ENCODE results near the gene DIAPH1.

The DIAPH1 gene

GRCh38 chr5:141565826-141566570 is 52.8 kb downstream of the DIAPH1 start:
- DNase-seq (ENCODE audit: low read depth in 1 of 2, low spot score in 1 of 2), result no peak

GRCh38 chr5:141564216-141564692 is 54.5 kb downstream of the DIAPH1 start:
- peak in 1 of 2 donors; percentile 47 for DNase-seq (ENCODE audit: low read depth in 1 of 2, low spot score in 1 of 2)

GRCh38 chr5:141560725-141561483 is 57.9 kb downstream of the DIAPH1 start:
- no peak for DNase-seq (ENCODE audit: low read depth in 1 of 2, low spot score in 1 of 2)

DNA sequence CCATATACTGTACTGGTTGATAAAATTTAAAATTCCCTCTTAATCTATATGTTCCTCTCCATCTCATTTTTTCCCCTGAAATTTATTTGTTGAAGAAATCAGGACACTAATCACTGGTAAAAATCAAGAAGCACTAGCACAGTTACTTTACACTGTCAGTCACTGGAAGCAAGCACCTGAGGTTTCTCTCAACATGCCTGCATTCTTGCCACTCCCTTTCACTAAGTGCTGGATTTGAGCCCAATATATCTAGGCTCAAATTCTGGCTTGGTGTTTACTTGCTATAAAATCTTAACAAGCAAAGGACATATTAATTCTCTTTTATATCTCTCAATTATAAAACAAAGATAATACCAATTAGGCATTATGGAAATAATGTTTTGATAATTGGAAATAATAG is 58.6 kb downstream of the DIAPH1 start:
- no peak for DNase-seq (ENCODE audit: low read depth in 1 of 2, low spot score in 1 of 2)

- DNase-seq (ENCODE audit: low read depth in 1 of 2, low spot score in 1 of 2), result no peak
Measured at GRCh38 chr5:141559461-141559860, 59.3 kb downstream of the DIAPH1 start.

DNA sequence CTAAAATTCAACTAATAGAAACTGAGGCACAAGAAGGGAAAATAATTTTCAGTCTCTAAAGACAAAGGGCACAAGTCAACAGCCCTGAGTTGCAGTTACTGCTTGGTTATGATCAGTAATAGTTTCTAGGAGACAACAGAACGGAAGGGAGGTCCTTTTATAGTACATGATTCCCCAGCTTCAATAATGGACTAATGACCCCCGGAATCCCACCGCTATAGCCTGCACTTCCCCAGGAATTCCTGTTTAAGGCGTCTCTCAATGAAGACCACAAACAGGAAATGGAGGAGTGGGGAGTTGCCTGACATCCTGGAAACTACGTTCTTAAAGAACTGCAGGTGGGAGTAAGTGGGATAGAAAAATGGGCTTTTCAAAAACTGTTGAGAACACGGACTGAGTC is 60.6 kb downstream of the DIAPH1 start:
- no peak for DNase-seq (ENCODE audit: low read depth in 1 of 2, low spot score in 1 of 2)

DNA sequence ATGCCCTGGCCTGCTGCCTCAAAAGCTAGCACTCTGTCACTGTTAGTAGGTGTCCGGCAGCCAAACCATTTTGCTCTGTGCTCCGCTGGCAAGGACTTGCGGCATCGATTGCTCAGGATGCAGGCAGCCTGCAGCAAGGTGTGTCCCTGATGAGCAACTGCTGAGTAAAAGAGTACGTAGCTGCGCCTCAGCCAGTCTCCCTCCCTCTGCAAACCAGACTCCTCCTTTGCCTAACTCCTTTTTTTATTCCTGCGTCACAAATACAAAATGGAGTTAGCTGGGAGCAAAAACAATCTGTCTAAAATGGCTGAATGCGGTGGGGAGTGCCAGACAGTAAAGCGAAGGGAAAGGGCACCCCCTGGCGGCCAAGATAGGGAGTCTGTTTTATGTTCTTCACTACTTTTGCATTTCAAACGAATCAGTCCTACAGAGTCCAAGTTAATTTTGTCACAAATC is 61.1 kb downstream of the DIAPH1 start:
- peak; percentile 61 to 62 for DNase-seq (ENCODE audit: low read depth in 1 of 2, low spot score in 1 of 2)

GRCh38 chr5:141547921-141548320 is 70.9 kb downstream of the DIAPH1 start:
- no peak for DNase-seq (ENCODE audit: low read depth in 1 of 2, low spot score in 1 of 2)

GRCh38 chr5:141547488-141547887 is 71.3 kb downstream of the DIAPH1 start:
- DNase-seq (ENCODE audit: low read depth in 1 of 2, low spot score in 1 of 2), result no peak

DNA sequence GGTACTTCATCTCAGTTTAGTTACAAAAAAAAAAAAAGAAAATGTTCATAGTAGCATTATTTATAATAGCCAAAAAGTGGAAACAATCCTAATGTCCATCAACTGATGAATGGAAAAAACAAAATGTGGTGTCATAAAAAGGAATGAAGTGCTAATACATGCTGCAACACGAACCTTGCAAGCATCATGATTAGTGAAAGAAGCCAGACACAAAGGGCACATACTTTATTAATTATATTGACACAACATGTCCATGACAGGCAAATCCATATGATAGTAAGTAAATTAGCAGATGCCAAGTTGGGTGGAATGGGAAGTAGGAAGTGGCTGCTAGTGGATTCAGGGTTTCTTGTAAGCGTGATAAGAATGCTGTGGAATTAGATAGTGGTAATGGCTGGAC is 75.7 kb downstream of the DIAPH1 start:
- no peak for DNase-seq (ENCODE audit: low read depth in 1 of 2, low spot score in 1 of 2)

DNA sequence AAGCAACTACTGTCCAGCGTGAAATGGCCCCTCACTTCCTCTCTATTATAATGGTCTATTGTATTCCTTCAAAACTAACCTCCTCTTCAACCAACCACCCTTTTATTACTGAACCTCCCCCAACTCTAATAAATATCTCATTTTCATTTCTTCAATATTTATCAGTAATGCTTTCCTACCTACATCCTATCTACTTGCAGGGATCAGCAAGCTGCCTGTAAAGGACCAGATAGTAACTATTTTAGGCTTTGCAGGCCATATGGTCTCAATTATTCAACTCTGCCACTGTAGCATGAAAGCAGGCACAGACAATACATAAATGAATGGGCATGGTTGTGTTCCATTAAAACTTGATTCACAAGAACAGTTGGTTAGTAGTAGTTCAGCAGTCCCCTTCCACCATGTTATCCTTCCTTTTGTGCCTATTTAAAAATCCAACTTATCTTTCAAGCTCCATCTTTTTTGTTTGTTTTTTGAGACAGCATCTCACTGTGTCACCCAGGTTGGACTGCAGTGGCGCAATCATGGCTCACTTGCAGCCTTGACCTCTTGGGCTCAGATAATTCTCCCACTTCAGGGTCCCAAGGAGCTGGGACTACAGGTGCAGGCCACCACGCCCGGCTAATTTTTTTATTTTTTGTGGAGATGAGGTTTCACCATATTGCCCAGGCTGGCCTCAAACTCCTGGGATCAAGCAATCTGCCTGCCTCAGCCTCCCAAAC is 84.1 kb downstream of the DIAPH1 start:
- no peak for DNase-seq (ENCODE audit: low read depth in 1 of 2, low spot score in 1 of 2)

DNA sequence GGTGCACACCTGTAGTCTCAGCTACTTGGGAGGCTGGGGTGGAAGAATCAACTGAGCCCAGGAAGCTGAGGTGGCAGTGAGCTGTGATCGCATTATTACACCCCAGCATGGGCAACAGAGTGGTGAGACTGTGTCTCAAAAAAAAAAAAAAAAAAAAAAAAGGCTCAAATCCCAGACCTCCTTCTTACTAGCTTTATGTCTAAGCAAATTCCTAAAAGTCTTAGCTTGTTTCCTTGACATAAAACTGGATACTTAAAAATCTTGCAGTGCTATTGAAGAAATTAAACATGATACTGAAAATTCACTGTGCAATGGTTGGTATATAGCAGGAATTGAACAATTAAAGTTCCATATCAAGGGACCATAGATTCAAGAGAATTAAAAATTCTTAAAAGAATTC is 84.9 kb downstream of the DIAPH1 start:
- DNase-seq (ENCODE audit: low read depth in 1 of 2, low spot score in 1 of 2), result no peak

DNA sequence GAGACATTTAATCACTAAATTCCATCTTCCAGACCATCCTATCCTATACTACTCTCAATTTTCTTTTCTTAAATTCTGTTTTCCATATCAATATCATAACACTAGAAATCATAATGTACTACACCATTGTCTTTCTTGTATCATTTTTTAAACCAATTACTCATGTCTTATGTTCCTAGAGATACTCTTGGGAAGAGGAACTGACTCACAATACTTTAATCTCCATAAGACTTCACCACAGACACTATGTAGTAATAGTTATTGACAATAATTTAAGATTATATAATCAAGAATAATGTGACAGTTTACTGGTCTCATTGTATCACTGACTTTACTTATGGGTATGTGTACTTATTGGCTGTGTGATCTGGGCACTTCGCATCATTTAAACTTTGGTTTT is 86.1 kb downstream of the DIAPH1 start:
- DNase-seq (ENCODE audit: low read depth in 1 of 2, low spot score in 1 of 2), result no peak

DNA sequence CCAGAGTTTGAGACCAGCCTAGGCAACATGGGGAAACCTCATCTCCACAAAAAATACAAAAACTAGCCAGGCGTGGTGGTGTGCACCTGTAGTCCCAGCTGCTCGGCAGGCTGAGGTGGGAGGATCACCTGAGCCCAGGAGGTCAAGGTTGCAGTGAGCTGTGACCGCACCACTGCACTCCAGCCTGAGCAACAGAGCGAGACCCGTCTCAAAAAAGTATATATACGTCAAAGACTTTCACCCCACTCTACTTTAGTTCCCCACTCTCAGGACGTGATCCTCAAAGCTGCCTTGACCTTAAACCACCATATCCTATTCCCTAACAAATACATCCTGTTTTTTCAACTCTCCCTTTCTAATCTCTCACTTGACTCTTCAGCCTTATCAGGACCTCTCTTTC is 88.9 kb downstream of the DIAPH1 start:
- DNase-seq (ENCODE audit: low read depth in 1 of 2, low spot score in 1 of 2), result no peak

GRCh38 chr5:141529002-141529401 is 89.8 kb downstream of the DIAPH1 start:
- DNase-seq (ENCODE audit: low read depth in 1 of 2, low spot score in 1 of 2), result no peak

DNA sequence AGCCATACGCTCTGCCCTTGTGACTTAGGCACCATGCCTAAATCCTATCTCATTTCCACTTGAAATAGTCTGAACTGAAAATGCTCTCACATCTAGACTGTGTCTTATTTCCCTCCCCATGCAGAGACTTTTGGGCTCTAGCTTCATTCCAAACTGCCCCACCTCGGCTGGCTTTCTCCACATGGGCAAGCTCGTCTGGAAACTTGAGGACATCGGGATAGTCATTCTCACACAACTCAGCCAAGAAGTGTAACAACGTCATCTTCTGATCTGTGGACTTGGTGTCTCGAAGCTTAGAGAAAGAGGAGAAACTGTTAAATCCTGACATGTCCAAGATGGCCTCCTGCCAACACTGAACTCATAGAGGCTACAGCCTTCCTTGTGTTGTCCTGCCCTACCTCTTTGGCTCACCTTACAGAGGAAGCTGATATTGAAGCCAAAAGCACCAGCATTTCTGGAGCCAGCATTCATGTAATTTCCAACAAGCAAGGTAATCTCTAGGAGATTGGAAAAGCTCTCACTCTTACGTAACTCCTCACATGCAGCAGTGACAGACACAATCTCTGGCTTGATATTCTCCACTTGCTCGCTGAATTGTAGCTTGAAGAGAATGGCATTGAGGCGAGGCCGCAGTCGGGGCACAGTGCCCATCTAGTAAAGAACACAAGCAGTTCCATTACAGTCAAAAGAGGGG is 90.4 kb downstream of the DIAPH1 start:
- no peak for DNase-seq (ENCODE audit: low read depth in 1 of 2, low spot score in 1 of 2)

GRCh38 chr5:141527426-141527825 is 91.4 kb downstream of the DIAPH1 start:
- DNase-seq (ENCODE audit: low read depth in 1 of 2, low spot score in 1 of 2), result no peak

DNA sequence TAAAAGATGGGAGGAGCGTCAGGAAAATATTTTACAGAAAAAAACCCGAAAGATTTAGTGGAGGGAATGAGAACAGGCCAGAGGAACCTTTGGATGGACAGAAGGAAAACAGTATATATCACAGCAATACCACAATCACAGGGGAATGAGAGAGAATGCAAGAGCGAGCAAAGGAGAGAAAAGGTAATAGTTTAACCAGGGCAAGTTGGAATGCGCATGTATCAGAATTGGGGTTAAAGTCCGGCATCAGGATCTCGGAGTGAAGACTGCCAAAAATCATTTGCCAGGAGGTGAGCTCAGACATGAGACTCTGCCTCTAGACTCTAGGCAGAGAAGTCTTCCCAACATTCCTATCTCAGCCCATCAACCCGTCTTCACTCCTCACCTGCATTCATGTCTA is 93.1 kb downstream of the DIAPH1 start:
- DNase-seq (ENCODE audit: low read depth in 1 of 2, low spot score in 1 of 2), result no peak

DNA sequence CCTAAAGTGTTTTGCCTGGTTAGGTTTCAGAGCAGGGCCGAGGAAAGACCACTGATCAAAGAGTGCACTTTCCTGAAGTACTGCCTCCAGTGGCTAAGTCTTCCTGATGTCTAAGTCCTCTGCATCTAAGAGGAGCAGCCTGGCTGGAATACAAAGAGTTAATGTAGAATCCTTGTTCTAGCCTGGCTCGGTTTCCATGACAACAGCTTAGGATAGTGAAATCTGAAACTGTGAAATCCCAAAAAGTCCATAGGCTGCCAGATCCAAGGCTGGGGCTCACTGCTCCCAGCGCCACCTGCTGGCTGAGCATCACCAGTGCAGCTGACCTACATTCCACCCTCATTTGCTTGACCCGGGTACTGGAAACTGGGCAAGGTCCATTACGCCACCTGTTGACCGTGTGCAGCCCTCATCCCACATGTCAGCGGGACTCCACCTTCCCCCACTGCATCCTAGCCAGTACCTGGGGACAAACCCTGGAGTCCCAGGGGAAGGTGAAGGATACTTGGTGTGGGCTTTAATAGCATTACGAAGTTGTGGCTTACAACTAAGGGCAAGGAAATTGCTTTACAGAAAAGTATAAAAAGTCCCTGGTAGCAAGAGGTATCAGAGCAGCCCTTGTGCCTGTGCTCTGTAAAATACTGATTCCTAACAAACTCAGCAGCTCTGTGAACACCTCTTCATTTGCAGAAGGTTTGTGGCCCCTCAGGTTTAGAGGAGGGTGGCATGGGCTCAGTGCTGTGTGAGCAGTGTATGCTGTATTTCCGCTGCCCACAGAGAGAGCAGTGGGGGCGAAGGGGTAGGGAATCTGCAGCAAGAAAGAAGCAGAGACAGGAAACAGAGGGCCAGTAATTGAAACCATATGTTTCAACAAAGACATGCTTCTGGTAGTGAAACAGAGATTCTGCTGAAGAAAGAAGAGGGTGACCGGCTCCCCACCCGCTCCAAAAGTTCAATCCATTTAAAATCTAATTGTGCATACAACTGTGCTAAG is 93.9 kb downstream of the DIAPH1 start:
- DNase-seq (ENCODE audit: low read depth in 1 of 2, low spot score in 1 of 2), result no peak

- DNase-seq (ENCODE audit: low read depth in 1 of 2, low spot score in 1 of 2), result no peak
Measured at GRCh38 chr5:141523991-141524390, 94.8 kb downstream of the DIAPH1 start.

All from activated T-helper 1 cell treated with anti-CD3 and anti-CD28 coated beads, Interleukin-2, amount 50 U/mL, for 16 hours (primary cell).